Muscle layer of duodenum (tissue), 2 donors: ENCODE results near the gene ARTN.

ENCODE experiments used
- H3K27ac ChIP-seq: one replicate; pipeline ENCODE4 v1.7.0; 2013; ENCODE audit warnings: mild to moderate bottlenecking, low read length
- H3K27me3 ChIP-seq: one replicate; pipeline ENCODE4 v1.7.0; 2013; ENCODE audit warnings: low read depth, mild to moderate bottlenecking, control low read depth, low read length
- H3K36me3 ChIP-seq, 2 donors: one replicate each; pipeline ENCODE4 v1.7.0; 2013; ENCODE audit warnings: low read length in 2 of 2, control low read depth in 1 of 2, mild to moderate bottlenecking in 1 of 2; ENCODE audit not compliant: insufficient read depth in 2 of 2, control insufficient read depth in 1 of 2
- H3K4me1 ChIP-seq, 2 donors: one replicate each; pipeline ENCODE4 v1.7.0; 2013; ENCODE audit warnings: low read length in 2 of 2, mild to moderate bottlenecking in 2 of 2, control low read depth in 1 of 2, moderate library complexity in 1 of 2; ENCODE audit not compliant: insufficient read depth in 2 of 2, control insufficient read depth in 1 of 2
- H3K4me3 ChIP-seq, 2 donors: one replicate each; pipeline ENCODE4 v1.7.0; 2013; ENCODE audit warnings: low read length in 2 of 2, low read depth in 1 of 2, mild to moderate bottlenecking in 1 of 2
- H3K9me3 ChIP-seq, 2 donors: one replicate each; pipeline ENCODE4 v1.7.0; 2013; ENCODE audit warnings: low read length in 2 of 2, control low read depth in 1 of 2, mild to moderate bottlenecking in 1 of 2; ENCODE audit not compliant: control insufficient read depth in 1 of 2
- donor health status: healthy.

The ARTN gene

GRCh38 chr1:43963006-43963405 is 29.4 kb downstream of the ARTN start:
- peaks cover 39 to 85% of the 10 kb centered on the region in 2 donors for H3K36me3 ChIP-seq
- H3K4me3 ChIP-seq, result no peak overlapping the region
- H3K9me3 ChIP-seq, result no peaks in the 10 kb centered on the region
- no peaks in the 10 kb centered on the region for H3K4me1 ChIP-seq
- H3K27me3 ChIP-seq, result no peaks in the 10 kb centered on the region
- H3K27ac ChIP-seq, result no peak overlapping the region

GRCh38 chr1:43963890-43964289 is 30.3 kb downstream of the ARTN start:
- Histone ChIP-seq H3K27ac (no peak overlapping the region), H3K4me1 (no peaks in the 10 kb centered on the region), H3K4me3 (no peak overlapping the region), H3K9me3 (no peaks in the 10 kb centered on the region), H3K27me3 (no peaks in the 10 kb centered on the region), H3K36me3 (peaks cover 30 to 76% of the 10 kb centered on the region in 2 donors)

GRCh38 chr1:43965316-43965715 is 31.7 kb downstream of the ARTN start:
- Histone ChIP-seq H3K4me1 (peaks cover under 1 to 4% of the 10 kb centered on the region in 2 donors), H3K9me3 (no peaks in the 10 kb centered on the region), H3K27ac (no peak overlapping the region), H3K36me3 (peaks cover 23 to 62% of the 10 kb centered on the region in 2 donors), H3K4me3 (no peak overlapping the region), H3K27me3 (no peaks in the 10 kb centered on the region)

GRCh38 chr1:43968348-43968948 is 34.8 kb downstream of the ARTN start:
- H3K36me3 ChIP-seq, result peaks cover 0 to 43% of the 10 kb centered on the region in 2 donors
- H3K4me1 ChIP-seq, result peaks cover 6 to 12% of the 10 kb centered on the region in 2 donors
- no peak overlapping the region for H3K4me3 ChIP-seq
- no peak overlapping the region for H3K27ac ChIP-seq
- no peaks in the 10 kb centered on the region for H3K27me3 ChIP-seq
- H3K9me3 ChIP-seq, result no peaks in the 10 kb centered on the region

GRCh38 chr1:43969416-43969745 is 35.8 kb downstream of the ARTN start:
- Histone ChIP-seq H3K27ac (no peak overlapping the region), H3K4me1 (peaks cover 6 to 20% of the 10 kb centered on the region in 2 donors)

GRCh38 chr1:43969746-43970466 is 36.3 kb downstream of the ARTN start, which contains the start of gene DPH2:
DPH2 (plus strand) TSS chr1:43970010; CDS start chr1:43970176, 166 bp downstream.
- Histone ChIP-seq H3K27me3 (no peaks in the 10 kb centered on the region), H3K9me3 (no peaks in the 10 kb centered on the region), H3K4me3 (peak within 1 kb of the TSS; percentile 97 to 99), H3K27ac (no peak within 1 kb of the TSS), H3K4me1 (peaks cover 6 to 20% of the 10 kb centered on the region in 2 donors), H3K36me3 (peaks cover 0 to 38% of the 10 kb centered on the region in 2 donors)

More at GRCh38 chr1:43969416-43969745, 35.8 kb downstream of the ARTN start:
- Histone ChIP-seq H3K9me3 (no peaks in the 10 kb centered on the region), H3K36me3 (peaks cover 0 to 41% of the 10 kb centered on the region in 2 donors), H3K4me3 (peak overlapping the region; percentile 97 to 99), H3K27me3 (no peaks in the 10 kb centered on the region)

GRCh38 chr1:43970502-43970901 is 36.9 kb downstream of the ARTN start:
- Histone ChIP-seq H3K4me1 (peaks cover 6 to 22% of the 10 kb centered on the region in 2 donors), H3K27ac (no peak overlapping the region), H3K27me3 (no peaks in the 10 kb centered on the region), H3K36me3 (peaks cover 0 to 38% of the 10 kb centered on the region in 2 donors), H3K4me3 (peak overlapping the region; percentile 97 to 99), H3K9me3 (no peaks in the 10 kb centered on the region)

- peak overlapping the region; percentile 97 to 99 for H3K4me3 ChIP-seq
- H3K36me3 ChIP-seq, result peaks cover 0 to 34% of the 10 kb centered on the region in 2 donors
- no peak overlapping the region for H3K27ac ChIP-seq
- no peaks in the 10 kb centered on the region for H3K27me3 ChIP-seq
- H3K4me1 ChIP-seq, result peaks cover 6 to 26% of the 10 kb centered on the region in 2 donors
- H3K9me3 ChIP-seq, result no peaks in the 10 kb centered on the region
These were observed 37.3 kb downstream of the ARTN start for GRCh38 chr1:43970911-43971310.

GRCh38 chr1:43971336-43971980 is 37.9 kb downstream of the ARTN start:
- Histone ChIP-seq H3K4me3 (no peak overlapping the region), H3K27ac (no peak overlapping the region), H3K4me1 (peaks cover 6 to 31% of the 10 kb centered on the region in 2 donors), H3K27me3 (no peaks in the 10 kb centered on the region), H3K9me3 (no peaks in the 10 kb centered on the region), H3K36me3 (peaks cover 4 to 31% of the 10 kb centered on the region in 2 donors)

GRCh38 chr1:43973981-43974442 is 40.4 kb downstream of the ARTN start:
- Histone ChIP-seq H3K27me3 (no peaks in the 10 kb centered on the region), H3K36me3 (peaks cover 17 to 25% of the 10 kb centered on the region in 2 donors), H3K4me1 (peaks cover 6 to 52% of the 10 kb centered on the region in 2 donors), H3K4me3 (peak overlapping the region; percentile 88 to 92), H3K9me3 (no peaks in the 10 kb centered on the region), H3K27ac (peak overlapping the region; percentile 82)
